GM18519 (cell line): ENCODE results near the gene UQCC2.

ENCODE experiments used
- ATAC-seq: cut with Tn5 transposase; IDR thresholded peaks from one replicate; pipeline ENCODE4 v1.9.1; 2021; ENCODE audit warnings: mild to moderate bottlenecking, moderate library complexity; ENCODE audit not compliant: unreplicated experiment, low FRiP score

The UQCC2 gene

GRCh38 chr6:33693186-33694105 lies 18.1 kb downstream of the UQCC2 start:
- ATAC-seq = no peak

- no peak for ATAC-seq
Observed at GRCh38 chr6:33692760-33693158, 18.7 kb downstream of the UQCC2 start.

- ATAC-seq = no peak
Observed at GRCh38 chr6:33692078-33692759, 19.3 kb downstream of the UQCC2 start.

GRCh38 chr6:33691456-33692077 lies 19.9 kb downstream of the UQCC2 start:
- no peak for ATAC-seq

GRCh38 chr6:33690766-33691165 lies 20.7 kb downstream of the UQCC2 start:
- no peak for ATAC-seq

GRCh38 chr6:33689879-33690278 lies 21.6 kb downstream of the UQCC2 start:
- no peak for ATAC-seq

GRCh38 chr6:33689148-33689494 lies 22.4 kb downstream of the UQCC2 start:
- ATAC-seq = no peak

- ATAC-seq = no peak
Observed at GRCh38 chr6:33688451-33689147, 22.9 kb downstream of the UQCC2 start.

GRCh38 chr6:33688006-33688405 lies 23.5 kb downstream of the UQCC2 start:
- no peak for ATAC-seq

GRCh38 chr6:33686981-33687975 lies 24.2 kb downstream of the UQCC2 start:
- no peak for ATAC-seq

- no peak for ATAC-seq
Observed at GRCh38 chr6:33686225-33686924, 25.1 kb downstream of the UQCC2 start.

GRCh38 chr6:33685411-33686224 lies 25.9 kb downstream of the UQCC2 start:
- ATAC-seq = no peak

GRCh38 chr6:33684983-33685382 lies 26.5 kb downstream of the UQCC2 start:
- no peak for ATAC-seq

GRCh38 chr6:33684428-33684896 lies 27.0 kb downstream of the UQCC2 start:
- no peak for ATAC-seq

GRCh38 chr6:33683576-33684427 lies 27.7 kb downstream of the UQCC2 start:
- ATAC-seq = no peak

- no peak for ATAC-seq
Observed at GRCh38 chr6:33683051-33683571, 28.4 kb downstream of the UQCC2 start.

- no peak for ATAC-seq
Observed at GRCh38 chr6:33682341-33682740, 29.2 kb downstream of the UQCC2 start.
